Central memory CD4-positive, alpha-beta T cell (primary cell): Measurements from ENCODE around the gene TMC7.
A peak's percentile ranks its signal among the peaks of the same experiment; 100 is the strongest.
"Not testable (repeated sequence)": the region's sequence is repeated elsewhere in the genome, so short reads cannot be mapped to it uniquely, and the experiment has no call there.

Experiments
- DNase-seq: peaks from one replicate; pipeline ENCODE4 v3.0.0; 2022
- total RNA-seq, 3 experiments: gene quantifications; one replicate each; lab custom pipeline; 2026; lab: John Stamatoyannopoulos, UW

The TMC7 gene
- 0 to 0.22 (median 0.04) reads per million in 3 experiments for total RNA-seq

GRCh38 chr16:18983565-18984434, at the start of gene TMC7:
Gene TMC7 (plus strand): TSS chr16:18983934. CDS start chr16:18984064, 130 bp downstream.
- no peak for DNase-seq

- DNase-seq, result no peak
Measured at GRCh38 chr16:18936727-18937340, 46.9 kb upstream of the TMC7 start.

GRCh38 chr16:18937390-18937789, 46.3 kb upstream of the TMC7 start:
- no peak for DNase-seq

- DNase-seq, result no peak
Measured at GRCh38 chr16:18938986-18939385, 44.7 kb upstream of the TMC7 start.

- no peak for DNase-seq
Measured at GRCh38 chr16:18941471-18941870, 42.3 kb upstream of the TMC7 start.

GRCh38 chr16:18942061-18942460, 41.7 kb upstream of the TMC7 start:
- no peak for DNase-seq

GRCh38 chr16:18943414-18943813, 40.3 kb upstream of the TMC7 start:
- no peak for DNase-seq

- no peak for DNase-seq
Measured at GRCh38 chr16:18945233-18945632, 38.5 kb upstream of the TMC7 start.

- no peak for DNase-seq
Measured at GRCh38 chr16:18948372-18949020, 35.2 kb upstream of the TMC7 start.

GRCh38 chr16:18950469-18951185, 33.1 kb upstream of the TMC7 start:
- DNase-seq, result no peak

- no peak for DNase-seq
Measured at GRCh38 chr16:18953547-18953946, 30.2 kb upstream of the TMC7 start.

- DNase-seq, result not testable (repeated sequence)
Measured at GRCh38 chr16:18955874-18956580, 27.7 kb upstream of the TMC7 start.

GRCh38 chr16:18956658-18957241, 27.0 kb upstream of the TMC7 start:
- not testable (repeated sequence) for DNase-seq

- DNase-seq, result no peak
Measured at GRCh38 chr16:18958621-18959029, 25.1 kb upstream of the TMC7 start.

- no peak for DNase-seq
Measured at GRCh38 chr16:18959031-18959505, 24.7 kb upstream of the TMC7 start.

- DNase-seq, result no peak
Measured at GRCh38 chr16:18965555-18965954, 18.2 kb upstream of the TMC7 start.

GRCh38 chr16:18966791-18967190, 16.9 kb upstream of the TMC7 start:
- no peak for DNase-seq

GRCh38 chr16:18969050-18969854, 14.5 kb upstream of the TMC7 start:
- DNase-seq, result peak; percentile 54

- no peak for DNase-seq
Measured at GRCh38 chr16:18969855-18970240, 13.9 kb upstream of the TMC7 start.

- no peak for DNase-seq
Measured at GRCh38 chr16:18975109-18975508, 8.6 kb upstream of the TMC7 start.

- no peak for DNase-seq
Measured at GRCh38 chr16:18979936-18980335, 3.8 kb upstream of the TMC7 start.
